IMR-90 (cell line): ENCODE results near the gene RTRAF. TPM values are rescaled to one million over a fixed set of nuclear protein-coding genes. Genes with fewer than 3 reads are reported as not detected.

Experiments
- ATAC-seq: fragments of 200-7000 bp; cut with Tn5 transposase; 2 replicates; pipeline ENCODE4 v1.9.1; 2020; ENCODE audit warnings: low read depth, mild to moderate bottlenecking, moderate library complexity
- BruUV-seq: library from RNA; stranded (reverse); fragments of 400-500 nt; replicated peaks from 2 replicates; lab custom pipeline; 2021; lab: Mats Ljungman, UMichigan
- CTCF ChIA-PET: fragments of 300-600 bp; formaldehyde crosslinking; extraction: SDS; loops from one replicate; lab custom pipeline; 2021; ENCODE audit warnings: antibody characterized with exemption; lab: Yijun Ruan, JAX
- POLR2A ChIA-PET: fragments of 300-600 bp; sonication (Branson Sonifier 250); formaldehyde crosslinking; loops from one replicate; lab custom pipeline; 2022; ENCODE audit warnings: antibody characterized with exemption; ENCODE audit not compliant: unreplicated experiment; lab: Charles Lee
- DNase-seq: peaks from one replicate; pipeline ENCODE4 v3.0.0; 2013
- H2AFZ ChIP-seq: replicated peaks from 2 replicates; pipeline ENCODE3; 2013; ENCODE audit warnings: low read length, mild to moderate bottlenecking; ENCODE audit not compliant: poor library complexity
- H2AK5ac ChIP-seq: 2 replicates; pipeline ENCODE4 v1.6.1; 2013; ENCODE audit warnings: low read depth, low read length, inconsistent platforms
- H2AK9ac ChIP-seq: replicated peaks from 2 replicates; pipeline ENCODE3; 2013; ENCODE audit warnings: mild to moderate bottlenecking, low read depth, low read length, moderate library complexity; ENCODE audit not compliant: poor library complexity
- H2BK120ac ChIP-seq: 2 replicates; pipeline ENCODE4 v1.6.1; 2013; ENCODE audit warnings: low read depth, low read length, inconsistent platforms
- H2BK15ac ChIP-seq: 3 replicates; pipeline ENCODE4 v1.6.1; 2013; ENCODE audit warnings: low read depth, low read length, inconsistent platforms
- H2BK20ac ChIP-seq: 2 replicates; pipeline ENCODE4 v1.6.1; 2013; ENCODE audit warnings: low read depth, mild to moderate bottlenecking, inconsistent platforms, low read length, moderate library complexity
- H2BK5ac ChIP-seq: 2 replicates; pipeline ENCODE4 v1.6.1; 2013; ENCODE audit warnings: mild to moderate bottlenecking, low read depth, low read length, inconsistent platforms; ENCODE audit not compliant: poor library complexity, severe bottlenecking
- H3K14ac ChIP-seq: replicated peaks from 2 replicates; pipeline ENCODE4 v1.6.1; 2013; ENCODE audit warnings: low read depth, low read length, inconsistent platforms
- H3K18ac ChIP-seq: 2 replicates; pipeline ENCODE4 v1.6.1; 2013; ENCODE audit warnings: low read depth, low read length, control low read depth
- H3K23ac ChIP-seq: 2 replicates; pipeline ENCODE4 v1.6.1; 2013; ENCODE audit warnings: low read depth, low read length, inconsistent platforms
- H3K27ac ChIP-seq: 2 replicates; pipeline ENCODE4 v1.5.1; 2013; ENCODE audit warnings: mild to moderate bottlenecking, control low read depth, low read length; ENCODE audit not compliant: insufficient read depth
- H3K27me3 ChIP-seq: 2 replicates; pipeline ENCODE4 v1.6.1; 2013; ENCODE audit warnings: low read length; ENCODE audit not compliant: control insufficient read depth, insufficient read depth
- H3K36me3 ChIP-seq: 2 replicates; pipeline ENCODE4 v1.6.1; 2013; ENCODE audit warnings: low read length, mixed read lengths; ENCODE audit not compliant: control insufficient read depth, insufficient read depth
- H3K4ac ChIP-seq: 2 replicates; pipeline ENCODE4 v1.6.1; 2013; ENCODE audit warnings: low read depth, low read length, inconsistent platforms
- H3K4me1 ChIP-seq: 2 replicates; pipeline ENCODE4 v1.6.1; 2013; ENCODE audit warnings: low read length, mixed read lengths; ENCODE audit not compliant: control insufficient read depth, insufficient read depth
- H3K4me2 ChIP-seq: 2 replicates; pipeline ENCODE4 v1.6.1; 2013; ENCODE audit warnings: low read depth, mild to moderate bottlenecking, control low read depth, low read length, moderate library complexity
- H3K4me3 ChIP-seq: 2 replicates; pipeline ENCODE4 v1.5.1; 2013; ENCODE audit warnings: low read depth, mild to moderate bottlenecking, control low read depth, low read length, moderate library complexity; ENCODE audit not compliant: insufficient read depth
- H3K56ac ChIP-seq: 2 replicates; pipeline ENCODE4 v1.6.1; 2013; ENCODE audit warnings: low read length, inconsistent platforms; ENCODE audit not compliant: insufficient read depth; ENCODE audit errors: extremely low read depth
- H3K79me1 ChIP-seq, 2 experiments: 2 replicates each; pipeline ENCODE4 v1.6.1; 2013; ENCODE audit warnings: low read length in 2 of 2, inconsistent platforms in 1 of 2, low read depth in 1 of 2
- H3K9ac ChIP-seq: 2 replicates; pipeline ENCODE4 v1.6.1; 2013; ENCODE audit warnings: low read depth, low read length, control low read depth
- H3K9me1 ChIP-seq: 2 replicates; pipeline ENCODE4 v1.6.1; 2013; ENCODE audit warnings: low read length, inconsistent platforms; ENCODE audit not compliant: insufficient read depth
- H3K9me3 ChIP-seq: 2 replicates; pipeline ENCODE4 v1.6.1; 2013; ENCODE audit warnings: low read length; ENCODE audit not compliant: control insufficient read depth, insufficient read depth
- H4K20me1 ChIP-seq: 2 replicates; pipeline ENCODE4 v1.6.1; 2013; ENCODE audit warnings: low read length, inconsistent platforms; ENCODE audit not compliant: insufficient read depth
- H4K5ac ChIP-seq: 2 replicates; pipeline ENCODE4 v1.6.1; 2013; ENCODE audit warnings: mild to moderate bottlenecking, low read depth, low read length, control low read depth
- H4K8ac ChIP-seq, 2 experiments: 2 replicates each; pipeline ENCODE4 v1.6.1; 2013; ENCODE audit warnings: low read depth in 2 of 2, low read length in 2 of 2, control low read depth in 1 of 2, inconsistent platforms in 1 of 2
- H4K91ac ChIP-seq: 2 replicates; pipeline ENCODE4 v1.6.1; 2013; ENCODE audit warnings: low read depth, low read length, inconsistent platforms; ENCODE audit not compliant: insufficient read depth
- CEBPB ChIP-seq: IDR thresholded peaks from 2 replicates; pipeline ENCODE4 v1.6.1; 2012; ENCODE audit warnings: low read depth, low read length, improper control_type of control experiment
- CHD1 ChIP-seq: IDR thresholded peaks from 2 replicates; pipeline ENCODE4 v1.6.1; 2012; ENCODE audit warnings: low read depth, low read length, improper control_type of control experiment
- FOS ChIP-seq: fragments of 150-350 bp; IDR thresholded peaks from 2 replicates; pipeline ENCODE4 v1.6.1; 2016; ENCODE audit warnings: low read depth, low read length
- MAFK ChIP-seq: IDR thresholded peaks from 2 replicates; pipeline ENCODE4 v1.6.1; 2012; ENCODE audit warnings: low read depth, low read length, improper control_type of control experiment
- MAZ ChIP-seq: IDR thresholded peaks from 2 replicates; pipeline ENCODE4 v1.6.1; 2012; ENCODE audit warnings: low read depth, mild to moderate bottlenecking, low read length, improper control_type of control experiment, moderate library complexity, borderline replicate concordance
- POLR2A ChIP-seq: IDR thresholded peaks from 2 replicates; pipeline ENCODE4 v1.6.1; 2012; ENCODE audit warnings: mild to moderate bottlenecking, low read depth, low read length
- RAD21 ChIP-seq: IDR thresholded peaks from 2 replicates; pipeline ENCODE4 v1.6.1; 2012; ENCODE audit warnings: low read length, improper control_type of control experiment
- RCOR1 ChIP-seq: IDR thresholded peaks from 2 replicates; pipeline ENCODE4 v1.6.1; 2012; ENCODE audit warnings: mild to moderate bottlenecking, low read length, improper control_type of control experiment; ENCODE audit not compliant: insufficient replicate concordance
- SMC3 ChIP-seq: fragments of 150-350 bp; IDR thresholded peaks from 2 replicates; pipeline ENCODE4 v1.6.1; 2016; ENCODE audit warnings: low read depth, mild to moderate bottlenecking, antibody characterized with exemption, low read length, moderate library complexity
- WGBS, 2 experiments: methylation state at CpG; one replicate each; pipeline versions ENCODE4 v1.1.5 to v1.1.7; 2013; ENCODE audit warnings: missing lambda C conversion rate in 2 of 2; ENCODE audit not compliant: insufficient read length in 1 of 2; ENCODE audit errors: extremely low coverage in 2 of 2; 5-methylcytosine and 5-hydroxymethylcytosine counted together
- dilution Hi-C: fragments of 300-500 bp; cut with HindIII; formaldehyde crosslinking; loops from one replicate; pipeline ENCODE4 v1.14.3; 2018; ENCODE audit warnings: low sequenced_read_pairs; ENCODE audit not compliant: unreplicated experiment
- in situ Hi-C: fragments of 300-500 bp; cut with MboI; formaldehyde crosslinking; loops from 3 replicates; pipeline ENCODE4 v1.14.3; 2019; ENCODE audit warnings: low sequenced_read_pairs, inconsistent platforms, mixed read lengths
- intact Hi-C: fragments of 100-400 bp; cut with micrococcal nuclease; formaldehyde crosslinking; loops from 2 replicates; pipeline ENCODE4 v1.10.0; 2022
- polyA plus RNA-seq, 3 experiments: library from polyadenylated mRNA; depleted of rRNA; stranded (reverse); fragments of >200 nt; gene quantifications; 2 replicates each; pipeline ENCODE4 v1.2.3, GENCODE V29; 2012; ENCODE audit warnings: low replicate concordance in 1 of 3
- total RNA-seq: library from RNA; depleted of rRNA; stranded (reverse); fragments of >200 nt; gene quantifications from 2 replicates; pipeline ENCODE4 v1.2.3, GENCODE V29; 2012

The RTRAF gene
- total and polyA plus RNA-seq, 2 of the 4 experiments (the other 2 are of a cell fraction): 53.2 to 102 TPM

DNA sequence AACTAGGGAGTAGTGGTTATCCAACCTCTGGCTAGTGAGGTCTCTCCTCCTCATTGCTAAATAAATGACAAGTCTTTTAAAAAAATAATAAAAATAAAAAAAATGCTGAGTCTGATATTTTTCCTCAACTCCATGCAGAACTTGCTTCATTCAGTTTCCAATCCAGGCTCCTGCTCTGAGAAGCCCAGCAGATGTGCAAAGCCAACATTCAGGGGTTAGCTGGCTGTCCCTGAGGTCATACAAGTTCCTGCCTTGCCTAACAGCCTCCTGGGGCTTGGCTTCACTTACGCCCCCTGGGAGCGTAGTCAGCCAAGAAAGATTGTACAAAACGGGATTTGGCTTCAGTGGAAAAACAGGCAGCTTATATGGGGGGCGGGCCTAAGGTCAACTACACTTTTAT, 23.3 kb downstream of the RTRAF start:
- BruUV-seq: no TSS peak
- no peak overlapping the region for H3K9ac ChIP-seq
- no peak overlapping the region for H3K18ac ChIP-seq
- no peak overlapping the region for H2BK120ac ChIP-seq
- dilution Hi-C loops (no loop called here), in situ Hi-C loops (loop anchor here (25.0 kb wide), 1 partner anchor 700 kb away; the partner anchor contains the start of gene PSMC6), intact Hi-C loops (no loop called here)
- no peak overlapping the region for H3K4ac ChIP-seq
- H3K9me1 ChIP-seq: peaks cover 14% of the 10 kb centered on the region
- DNase-seq (no peak), ATAC-seq (no peak)
- no peak overlapping the region for H2BK15ac ChIP-seq
- ChIA-PET POLR2A (interaction anchor here (0.6 kb wide), 1 partner anchor 9 kb away, joined by 4 read pairs; no protein-coding TSS in a partner anchor), CTCF (no interaction called here)
- H3K4me1 ChIP-seq: peaks cover 2% of the 10 kb centered on the region; the same call in 1 of the 2 replicates
- H2AK9ac ChIP-seq: no peak overlapping the region
- no peak overlapping the region for H3K4me2 ChIP-seq
- TF ChIP-seq SMC3 (no peak), CEBPB (no peak), FOS (no peak), CHD1 (no peak), MAZ (no peak), RAD21 (no peak), POLR2A (no peak), MAFK (peak; percentile 91), RCOR1 (no peak)
- peaks cover 37 to 68% of the 10 kb centered on the region in 2 experiments for H3K79me1 ChIP-seq
- no peak overlapping the region for H3K14ac ChIP-seq
- H3K23ac ChIP-seq: no peak overlapping the region
- no peaks in the 10 kb centered on the region for H3K9me3 ChIP-seq
- no peak overlapping the region for H2AK5ac ChIP-seq
- H2BK20ac ChIP-seq: no peak overlapping the region
- H3K36me3 ChIP-seq: peaks cover 81% of the 10 kb centered on the region
- no peaks in the 10 kb centered on the region for H4K20me1 ChIP-seq
- H3K27me3 ChIP-seq: no peaks in the 10 kb centered on the region
- H4K5ac ChIP-seq: no peak overlapping the region
- peak overlapping the region; percentile 34; the same call in 1 of the 2 replicates for H3K27ac ChIP-seq
- no CpG with 5 or more reads among the region's 4 CpGs for WGBS, 2 experiments
- H2AFZ ChIP-seq: no peak overlapping the region
- no peak overlapping the region for H4K8ac ChIP-seq
- no peak overlapping the region for H4K91ac ChIP-seq
- no peak overlapping the region for H2BK5ac ChIP-seq
- no peak overlapping the region for H3K56ac ChIP-seq
- no peak overlapping the region for H3K4me3 ChIP-seq
